NCI-H82 treated with DMSO at 0.1 percent for 48 hours (cell line): ENCODE results near the gene ABCA9.
"Not testable (repeated sequence)": the region's sequence is repeated elsewhere in the genome, so short reads cannot be mapped to it uniquely, and the experiment has no call there.

Experiments
- DNase-seq: peaks from one replicate; lab custom pipeline; 2025; ENCODE audit not compliant: unreplicated experiment; lab: John Stamatoyannopoulos, UW

Gene ABCA9

DNA sequence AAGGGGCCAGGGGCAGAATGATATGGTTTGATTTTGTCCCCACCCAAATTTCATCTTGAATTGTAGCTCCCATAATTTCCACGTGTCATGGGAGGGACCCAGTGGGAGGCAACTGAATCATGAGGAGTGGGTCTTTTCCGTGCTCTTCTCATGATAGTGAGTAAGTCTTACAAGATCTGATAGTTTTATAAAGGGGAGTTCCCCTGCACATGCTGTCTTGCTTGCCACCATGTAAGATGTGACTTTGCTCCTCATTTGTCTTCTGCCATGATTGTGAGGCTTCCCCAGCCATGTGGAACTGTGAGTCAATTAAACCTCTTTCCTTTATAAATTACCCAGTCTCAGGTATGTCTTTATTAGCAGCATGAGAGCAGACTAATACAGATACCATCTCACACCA is 101.6 kb downstream of the ABCA9 start:
- DNase-seq = not testable (repeated sequence)

DNA sequence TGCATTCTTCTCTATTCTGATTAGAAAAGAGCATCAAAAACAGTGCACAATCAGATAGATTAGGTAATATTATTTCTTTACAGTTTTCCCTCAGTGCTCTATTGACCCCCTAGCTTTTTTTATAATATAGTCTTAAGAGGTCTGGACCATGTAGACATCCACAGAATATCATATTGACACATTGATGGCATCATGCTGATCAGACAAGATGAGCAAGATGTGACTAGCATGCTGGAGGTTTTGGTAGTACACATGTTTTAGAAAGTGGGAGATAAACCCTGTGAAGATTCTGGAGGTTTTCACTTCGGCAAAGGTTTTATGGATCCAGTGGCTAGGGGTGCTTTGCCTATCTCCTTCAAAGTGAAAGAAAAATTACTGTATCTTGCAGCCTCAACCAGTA is 102.8 kb downstream of the ABCA9 start:
- DNase-seq = no peak

DNA sequence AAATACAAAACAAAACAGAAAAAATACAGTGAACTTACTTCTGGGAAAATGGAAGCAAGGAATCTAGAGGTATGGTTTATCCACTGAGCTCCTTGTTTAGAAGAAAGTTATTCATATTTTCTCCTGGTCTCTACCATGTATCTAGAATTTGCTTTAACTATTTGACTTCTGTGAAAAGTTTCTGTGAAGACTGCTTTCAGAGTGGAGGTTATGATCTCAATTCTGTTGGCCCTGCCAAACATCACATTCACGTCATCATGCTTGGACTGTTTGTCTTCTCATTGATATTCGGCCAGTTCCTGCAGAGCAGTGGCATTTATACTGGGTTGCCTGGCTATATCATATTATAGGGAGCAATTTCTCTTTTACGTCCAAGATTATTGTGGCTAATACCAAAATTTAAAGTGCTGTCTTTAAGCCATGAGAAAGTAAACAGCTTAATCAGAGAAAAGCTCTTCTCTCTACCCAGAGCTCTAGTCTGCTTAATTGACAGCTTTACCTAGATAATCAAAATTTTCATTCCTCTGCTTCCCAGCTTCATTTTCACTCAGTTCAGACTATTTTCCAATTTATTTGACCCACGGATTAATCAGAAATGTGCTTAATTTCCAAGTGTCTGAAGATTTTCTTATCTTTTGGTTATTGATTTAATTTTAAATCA is 105.4 kb downstream of the ABCA9 start, which contains the start of gene ABCA8:
ABCA8 (minus strand) TSS at position 212 of the 661 bp plus-strand sequence. CDS start 13,358 bp downstream, outside the sequence.
- no peak for DNase-seq

DNA sequence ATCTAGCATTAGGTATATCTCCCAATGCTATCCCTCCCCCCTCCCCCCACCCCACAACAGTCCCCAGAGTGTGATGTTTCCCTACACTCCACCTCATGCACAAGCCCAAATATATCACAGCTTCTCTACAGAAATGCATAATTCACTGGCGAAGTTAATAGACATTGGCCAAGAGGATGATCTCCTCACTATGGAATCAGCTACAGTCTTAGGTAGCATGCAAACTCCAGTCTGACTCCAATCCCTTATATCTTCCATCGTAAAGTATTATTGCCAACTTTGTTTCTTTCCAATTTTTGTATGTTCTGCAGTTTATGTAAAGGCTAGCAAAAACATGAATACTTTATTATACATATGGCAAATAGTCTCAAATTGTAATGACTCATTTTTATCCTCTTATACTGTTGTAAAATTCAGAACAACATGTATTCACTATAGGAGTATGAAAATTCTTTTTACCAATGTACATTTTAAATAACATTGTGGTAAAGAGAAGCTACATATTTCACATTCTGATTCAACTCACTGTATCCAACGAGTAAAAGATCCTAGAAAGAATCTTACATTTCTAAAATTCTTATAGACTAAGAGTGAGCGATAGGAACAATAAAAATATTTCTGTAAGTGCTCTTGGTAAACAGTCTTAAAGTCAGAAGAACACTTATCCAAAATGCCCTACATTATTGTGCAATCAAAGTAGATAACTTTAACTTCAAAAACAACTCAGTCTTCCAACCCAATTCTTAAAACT is 106.4 kb downstream of the ABCA9 start:
- DNase-seq = no peak

DNA sequence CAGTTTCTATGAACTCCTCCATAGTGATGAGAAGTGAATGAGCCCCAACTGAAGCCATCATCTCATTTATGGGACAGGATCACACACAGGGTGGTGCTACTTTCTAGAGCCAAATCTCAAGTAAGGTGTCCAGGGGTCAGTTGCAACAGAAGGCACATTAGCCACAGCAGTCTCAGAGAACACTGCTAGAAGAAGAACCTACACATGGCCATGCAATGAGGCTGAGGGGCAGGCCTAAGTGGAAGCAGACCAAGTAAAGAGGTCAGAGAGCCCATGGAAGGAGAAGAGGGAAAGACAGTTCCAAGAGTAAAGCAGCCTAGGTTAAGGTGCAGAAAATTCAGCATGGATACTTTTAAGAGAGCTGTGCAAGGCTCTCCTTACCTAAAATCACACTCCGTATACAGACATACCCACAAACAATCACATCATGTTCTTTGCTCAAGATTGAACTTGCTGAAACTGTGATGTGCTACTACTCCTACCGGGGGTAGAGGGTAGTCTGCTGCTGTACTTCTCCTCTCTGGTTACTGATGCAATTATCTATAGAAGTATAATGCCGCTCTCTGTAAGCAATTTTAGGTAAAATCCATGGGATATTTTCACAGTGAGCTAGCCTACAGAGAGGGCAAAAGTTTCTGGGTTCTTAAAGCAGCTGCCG is 107.3 kb downstream of the ABCA9 start:
- DNase-seq = no peak

DNA sequence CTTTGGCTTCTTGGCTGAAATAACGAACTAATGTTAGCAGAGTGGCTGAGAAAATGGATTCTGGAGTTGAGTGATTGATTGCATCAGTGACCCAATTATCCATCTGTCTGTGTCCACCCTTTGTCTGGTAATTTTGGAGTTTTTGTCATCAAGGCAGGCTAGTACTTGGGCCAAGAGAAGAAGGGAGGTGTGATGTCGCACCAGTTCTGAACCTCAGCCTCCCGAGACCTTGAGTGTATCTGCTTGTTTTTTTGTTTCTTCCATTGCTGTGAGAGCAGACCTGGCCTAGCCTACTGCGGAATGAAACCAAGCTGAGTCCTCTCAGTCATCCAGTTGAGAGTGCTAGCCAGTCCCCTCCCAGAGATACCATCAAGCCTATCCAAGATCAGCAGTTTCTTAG is 110.0 kb downstream of the ABCA9 start:
- DNase-seq = no peak

DNA sequence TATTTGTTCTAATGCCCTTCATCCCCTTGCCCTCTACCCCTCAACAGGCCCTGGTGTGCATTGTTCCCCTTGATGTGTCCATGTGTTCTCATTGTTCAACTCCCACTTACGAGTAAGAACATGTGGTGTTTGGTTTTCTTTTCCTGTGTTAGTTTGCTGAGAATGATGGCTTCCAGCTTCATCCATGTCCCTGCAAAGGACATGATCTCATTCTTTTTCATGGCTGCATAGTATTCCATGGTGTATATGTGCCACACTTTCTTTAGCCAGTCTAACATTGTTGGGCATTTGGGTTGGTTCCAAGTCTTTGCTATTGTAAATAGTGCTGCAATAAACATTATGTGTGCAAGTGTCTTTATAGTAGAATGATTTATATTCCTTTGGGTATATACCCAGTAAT is 112.9 kb downstream of the ABCA9 start:
- not testable (repeated sequence) for DNase-seq

DNA sequence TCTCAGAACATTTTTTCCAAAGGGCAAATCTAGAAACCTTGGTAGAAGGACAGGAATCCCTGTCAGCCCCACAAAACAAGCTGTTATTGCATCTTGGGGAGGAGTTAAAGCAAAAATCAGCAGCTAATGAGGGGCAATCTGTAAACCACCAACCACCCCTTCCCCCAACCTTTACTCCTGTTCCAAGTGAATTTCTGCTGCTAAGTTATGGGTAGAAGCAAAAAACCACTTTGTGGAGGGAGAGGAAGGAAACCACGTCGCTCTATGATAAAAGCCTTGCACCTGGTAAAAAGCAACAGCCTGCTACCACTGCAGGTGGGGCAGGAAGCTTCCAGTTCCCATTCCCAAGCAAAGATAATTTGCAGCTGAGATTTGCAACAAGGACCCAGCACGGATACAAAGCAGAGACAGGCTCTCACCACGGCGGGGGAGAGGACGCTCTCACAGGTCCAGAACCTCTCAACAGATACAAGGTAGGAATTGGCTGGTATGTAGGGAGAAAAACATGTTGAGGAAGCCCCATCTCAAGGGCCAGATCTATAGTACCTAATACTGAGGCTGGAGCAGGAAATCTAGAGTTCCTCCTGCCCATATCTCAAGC is 116.2 kb downstream of the ABCA9 start:
- DNase-seq = no peak

DNA sequence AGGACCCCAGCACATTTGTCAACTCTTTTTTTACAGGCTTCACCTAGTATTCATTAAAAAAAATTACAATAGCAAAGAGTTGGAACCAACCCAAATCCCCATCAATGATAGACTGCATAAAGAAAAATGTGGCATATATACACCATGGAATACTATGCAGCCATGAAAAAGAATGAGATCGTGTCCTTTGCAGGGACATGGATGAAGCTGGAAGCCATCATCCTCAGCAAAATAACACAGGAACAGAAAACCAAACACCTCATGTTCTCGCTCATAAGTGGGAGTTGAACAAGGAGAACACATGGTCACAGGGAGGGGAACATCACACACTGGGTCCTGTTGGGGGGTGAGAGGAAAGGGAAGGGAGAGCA is 116.9 kb downstream of the ABCA9 start:
- not testable (repeated sequence) for DNase-seq

DNA sequence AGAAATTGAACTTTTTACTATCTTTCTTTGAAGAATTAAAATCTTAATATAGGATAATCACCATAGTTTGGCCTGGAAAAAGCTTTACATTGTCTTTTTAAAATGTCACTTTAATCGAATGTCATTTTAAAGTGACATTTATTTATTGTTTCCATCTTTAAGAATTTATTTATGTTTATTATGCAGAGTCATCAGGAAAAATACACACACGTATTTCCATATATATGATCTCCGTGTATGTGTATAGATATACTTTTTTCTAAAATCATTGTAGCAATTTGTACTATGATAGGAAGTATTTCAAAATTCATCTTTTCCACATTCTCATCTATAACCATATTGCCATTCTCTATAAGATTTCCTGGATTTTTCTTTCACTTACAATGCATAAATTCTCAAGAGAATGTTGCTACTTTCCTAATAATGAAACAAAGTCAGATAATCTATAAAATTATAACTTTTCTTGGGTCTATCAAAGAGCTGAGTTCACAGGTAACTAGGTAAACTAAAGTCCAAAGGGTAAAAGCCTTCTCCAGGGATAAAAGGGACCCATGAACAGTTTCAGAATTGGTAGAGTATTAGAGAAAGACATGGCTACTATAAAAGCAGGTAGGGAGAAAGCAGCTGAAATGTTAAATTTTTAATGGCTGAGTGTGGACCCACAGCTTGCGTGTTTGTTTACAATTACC is 117.5 kb downstream of the ABCA9 start:
- no peak for DNase-seq

DNA sequence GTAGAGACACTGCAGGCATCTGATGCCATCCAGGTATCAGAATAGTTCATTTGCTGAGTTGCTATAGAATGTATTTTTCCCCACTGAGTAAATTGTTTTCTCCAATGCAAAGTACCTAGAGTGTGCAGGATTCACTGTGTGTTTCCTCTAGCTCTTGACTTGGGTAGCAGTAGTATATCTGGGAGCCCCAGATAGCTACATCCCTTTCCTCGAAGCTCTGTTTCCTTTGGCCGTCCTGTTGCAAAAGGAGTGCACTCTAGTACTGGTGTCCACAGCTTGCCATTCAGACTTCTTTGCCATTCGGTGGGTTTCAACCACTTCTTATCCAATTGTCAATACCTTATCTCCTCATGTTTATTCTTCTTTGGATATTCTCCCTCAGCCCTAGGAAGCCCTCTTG is 118.3 kb downstream of the ABCA9 start:
- no peak for DNase-seq

DNA sequence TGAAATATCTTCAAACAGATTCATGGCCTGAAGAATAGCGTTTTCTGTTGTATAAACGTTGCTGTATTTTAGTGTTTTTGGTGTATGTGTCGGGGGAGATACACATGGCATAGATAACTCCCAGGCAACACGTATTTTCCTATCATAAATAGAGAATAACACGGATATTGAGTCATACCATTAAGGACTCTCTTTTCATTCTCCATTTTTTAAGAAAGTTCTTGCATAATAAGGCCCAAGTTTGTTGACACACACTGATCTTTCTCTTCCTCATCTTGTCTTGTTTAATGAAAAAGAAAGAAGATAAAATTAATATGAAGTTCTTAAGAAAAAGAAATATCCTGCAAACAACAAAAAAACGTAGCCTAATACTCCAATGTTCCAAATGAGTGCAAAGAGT is 119.0 kb downstream of the ABCA9 start:
- no peak for DNase-seq

DNA sequence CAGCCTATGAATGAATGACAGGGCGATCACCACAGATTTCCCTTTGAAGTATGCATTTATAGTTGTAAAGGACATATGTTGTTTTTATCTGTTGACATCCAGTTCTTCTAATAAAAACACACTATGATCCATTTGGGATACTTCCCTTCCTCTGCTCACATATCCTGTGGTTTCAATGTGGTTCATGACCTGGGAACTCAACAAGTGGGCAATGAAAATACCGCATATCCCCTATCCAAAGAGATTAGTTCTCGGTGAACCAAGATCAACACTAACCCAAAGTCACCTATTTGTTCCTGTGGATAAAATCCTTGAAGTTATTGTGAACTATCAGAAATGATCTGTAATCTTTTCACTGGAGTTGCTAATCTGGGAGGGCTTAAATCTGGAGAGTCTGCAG is 121.5 kb downstream of the ABCA9 start:
- DNase-seq = no peak

DNA sequence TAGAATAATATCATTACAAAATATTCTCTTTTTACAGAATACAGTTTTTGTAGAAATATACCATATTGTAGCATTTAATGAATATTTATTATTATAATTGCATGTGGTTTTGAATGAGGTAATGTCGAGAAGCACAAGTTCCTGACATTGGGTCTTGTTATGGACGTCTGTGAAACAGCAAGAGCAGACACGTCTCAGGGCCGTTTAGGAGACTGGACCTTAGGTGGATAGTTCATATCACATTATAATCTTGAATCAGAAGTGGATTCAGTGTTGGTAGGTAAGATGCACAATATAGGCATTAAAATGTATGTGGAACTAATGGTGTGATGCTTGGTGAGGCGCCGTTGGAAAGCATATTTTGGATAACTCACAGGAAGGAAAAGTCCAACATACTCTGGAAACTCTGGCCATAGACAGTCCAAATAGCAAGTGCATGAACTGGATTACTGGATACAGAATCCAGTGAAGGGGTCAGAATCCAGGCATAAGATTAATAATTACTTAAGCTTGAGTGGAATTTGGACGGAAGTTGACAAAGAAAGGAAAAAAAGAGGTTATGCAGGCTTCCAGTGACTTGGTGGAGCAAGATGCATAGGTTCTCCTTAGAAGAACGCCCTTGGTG is 122.7 kb downstream of the ABCA9 start:
- no peak for DNase-seq

DNA sequence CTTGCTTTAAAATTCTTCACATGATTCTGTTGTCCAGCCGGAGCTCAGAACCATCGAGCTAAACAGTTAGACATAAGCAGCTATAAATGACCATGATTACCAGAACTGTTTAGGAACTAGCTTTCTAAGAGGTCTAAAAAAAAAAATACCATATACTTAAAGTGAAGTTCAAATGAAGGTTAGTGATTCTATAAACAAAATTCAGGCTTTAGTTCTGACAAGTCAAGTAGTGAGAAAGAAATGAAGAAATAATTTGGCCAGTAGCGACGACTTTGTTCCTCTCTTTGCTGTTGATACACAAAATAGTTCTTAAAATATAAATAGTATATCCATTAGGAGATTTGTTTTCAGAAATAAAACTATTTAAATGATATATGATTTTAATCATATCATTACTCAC is 133.2 kb downstream of the ABCA9 start:
- DNase-seq = no peak

DNA sequence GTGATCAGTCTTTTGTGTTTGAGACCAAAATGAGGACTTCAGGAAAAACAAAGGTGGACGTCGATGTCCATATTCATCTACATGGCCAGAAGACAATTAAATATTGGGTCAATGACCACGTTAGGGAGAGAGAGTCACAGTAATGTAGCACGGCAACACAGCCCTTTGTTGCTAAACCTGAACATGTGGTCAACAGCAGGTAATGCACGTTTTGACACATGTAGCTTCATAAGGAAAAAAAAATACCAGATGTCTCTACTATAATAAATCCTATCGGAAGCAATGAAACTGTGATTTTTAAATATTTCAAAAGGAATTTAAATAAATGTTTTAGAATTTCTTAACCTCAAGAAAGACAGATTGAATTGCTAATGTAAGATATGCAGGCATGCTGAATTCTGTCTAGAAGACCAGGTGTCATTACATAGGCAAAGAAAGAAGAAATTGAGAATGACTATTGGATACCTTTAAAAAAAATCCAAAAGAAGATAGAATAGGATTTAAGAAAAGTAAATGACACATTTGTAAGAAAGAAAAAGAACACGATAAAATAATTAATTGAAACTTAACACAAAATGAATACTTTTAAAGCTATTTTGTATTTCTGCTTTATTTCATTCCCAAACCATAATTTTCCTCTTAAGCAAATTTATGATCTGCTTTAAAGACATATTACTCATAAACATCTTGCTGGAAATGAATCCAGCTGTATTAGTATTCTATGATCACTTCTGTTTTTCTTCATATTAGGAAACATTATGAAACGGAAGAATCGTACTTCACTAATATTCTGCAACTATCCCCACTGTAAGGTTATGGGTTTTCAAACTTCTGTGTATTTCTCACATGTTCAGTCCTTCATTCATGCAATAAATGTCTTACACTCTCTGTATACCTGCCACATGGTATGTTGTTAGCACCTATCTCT is 135.7 kb downstream of the ABCA9 start:
- DNase-seq = no peak
